Measurements from ENCODE around the gene IL36RN. TPM values are rescaled to one million over a fixed set of nuclear protein-coding genes. Genes with fewer than 3 reads are reported as not detected.

Gene IL36RN
- total RNA-seq, 1 experiment from 2014 or later = not detected

- Histone ChIP-seq H3K27me3 (replicated peaks; ENCODE audit: control insufficient read depth, insufficient read depth, low read length) (no peaks in the 10 kb centered on the region), H3K4me3 (ENCODE audit: low read depth, low read length) (no peak overlapping the region), H3K4me1 (no peaks in the 10 kb centered on the region), H3K9me3 (no peaks in the 10 kb centered on the region), H3K36me3 (ENCODE audit: control insufficient read depth, insufficient read depth, low read length) (no peaks in the 10 kb centered on the region)
- Mint-ChIP-seq H3K27ac (ENCODE audit: unreplicated experiment) (no peak overlapping the region), H3K9me3 (ENCODE audit: unreplicated experiment) (peaks cover 36% of the 10 kb centered on the region), H3K36me3 (ENCODE audit: insufficient read depth, unreplicated experiment) (no peaks in the 10 kb centered on the region), H3K4me3 (ENCODE audit: unreplicated experiment) (no peak overlapping the region), H3K4me1 (ENCODE audit: low read depth, unreplicated experiment) (no peaks in the 10 kb centered on the region), H3K27me3 (ENCODE audit: insufficient read depth, unreplicated experiment) (peaks cover 27% of the 10 kb centered on the region)
- CTCF ChIA-PET = no interaction called here
- POLR2A ChIA-PET = interaction anchor here (0.5 kb wide), 1 partner anchor 373 kb away, joined by 8 read pairs; the partner anchor contains the start of gene SLC20A1
- no peak for DNase-seq
- intact Hi-C loops (cut with micrococcal nuclease; ENCODE audit: unreplicated experiment) = no loop called here
- TF ChIP-seq, protein P1, sequence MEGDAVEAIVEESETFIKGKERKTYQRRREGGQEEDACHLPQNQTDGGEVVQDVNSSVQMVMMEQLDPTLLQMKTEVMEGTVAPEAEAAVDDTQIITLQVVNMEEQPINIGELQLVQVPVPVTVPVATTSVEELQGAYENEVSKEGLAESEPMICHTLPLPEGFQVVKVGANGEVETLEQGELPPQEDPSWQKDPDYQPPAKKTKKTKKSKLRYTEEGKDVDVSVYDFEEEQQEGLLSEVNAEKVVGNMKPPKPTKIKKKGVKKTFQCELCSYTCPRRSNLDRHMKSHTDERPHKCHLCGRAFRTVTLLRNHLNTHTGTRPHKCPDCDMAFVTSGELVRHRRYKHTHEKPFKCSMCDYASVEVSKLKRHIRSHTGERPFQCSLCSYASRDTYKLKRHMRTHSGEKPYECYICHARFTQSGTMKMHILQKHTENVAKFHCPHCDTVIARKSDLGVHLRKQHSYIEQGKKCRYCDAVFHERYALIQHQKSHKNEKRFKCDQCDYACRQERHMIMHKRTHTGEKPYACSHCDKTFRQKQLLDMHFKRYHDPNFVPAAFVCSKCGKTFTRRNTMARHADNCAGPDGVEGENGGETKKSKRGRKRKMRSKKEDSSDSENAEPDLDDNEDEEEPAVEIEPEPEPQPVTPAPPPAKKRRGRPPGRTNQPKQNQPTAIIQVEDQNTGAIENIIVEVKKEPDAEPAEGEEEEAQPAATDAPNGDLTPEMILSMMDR (IDR thresholded peaks at IDR 0.05; ENCODE audit: insufficient read depth in 1 of 2, low read depth in 1 of 2, low read length in 1 of 2, severe bottlenecking in 1 of 2, unreplicated experiment in 1 of 2) = no peak
- BruUV-seq (replicated peaks) = no TSS peak
These were observed 40.5 kb upstream of the IL36RN start for GRCh38 chr2:113018509-113018908.

GRCh38 chr2:113021312-113021711, 37.7 kb upstream of the IL36RN start:
- CTCF ChIA-PET = no interaction called here
- H3K27me3 ChIP-seq (replicated peaks; ENCODE audit: control insufficient read depth, insufficient read depth, low read length) = peaks cover 2% of the 10 kb centered on the region; the same call in 1 of the 2 replicates
- Mint-ChIP-seq H3K36me3 (ENCODE audit: insufficient read depth, unreplicated experiment) (no peaks in the 10 kb centered on the region), H3K9me3 (ENCODE audit: unreplicated experiment) (peaks cover 36% of the 10 kb centered on the region), H3K4me1 (ENCODE audit: low read depth, unreplicated experiment) (no peaks in the 10 kb centered on the region), H3K4me3 (ENCODE audit: unreplicated experiment) (no peak overlapping the region), H3K27ac (ENCODE audit: unreplicated experiment) (no peak overlapping the region), H3K27me3 (ENCODE audit: insufficient read depth, unreplicated experiment) (peaks cover 38% of the 10 kb centered on the region)
- no peaks in the 10 kb centered on the region for H3K36me3 ChIP-seq (ENCODE audit: control insufficient read depth, insufficient read depth, low read length)
- H3K4me3 ChIP-seq (ENCODE audit: low read depth, low read length) = no peak overlapping the region
- no peaks in the 10 kb centered on the region for H3K4me1 ChIP-seq
- TF ChIP-seq, protein P1 (IDR thresholded peaks at IDR 0.05; ENCODE audit: insufficient read depth in 1 of 2, low read depth in 1 of 2, low read length in 1 of 2, severe bottlenecking in 1 of 2, unreplicated experiment in 1 of 2) = no peak
- POLR2A ChIA-PET = no interaction called here
- no TSS peak for BruUV-seq (replicated peaks)
- DNase-seq = no peak
- intact Hi-C loops (cut with micrococcal nuclease; ENCODE audit: unreplicated experiment) = no loop called here
- H3K9me3 ChIP-seq = no peaks in the 10 kb centered on the region

DNA sequence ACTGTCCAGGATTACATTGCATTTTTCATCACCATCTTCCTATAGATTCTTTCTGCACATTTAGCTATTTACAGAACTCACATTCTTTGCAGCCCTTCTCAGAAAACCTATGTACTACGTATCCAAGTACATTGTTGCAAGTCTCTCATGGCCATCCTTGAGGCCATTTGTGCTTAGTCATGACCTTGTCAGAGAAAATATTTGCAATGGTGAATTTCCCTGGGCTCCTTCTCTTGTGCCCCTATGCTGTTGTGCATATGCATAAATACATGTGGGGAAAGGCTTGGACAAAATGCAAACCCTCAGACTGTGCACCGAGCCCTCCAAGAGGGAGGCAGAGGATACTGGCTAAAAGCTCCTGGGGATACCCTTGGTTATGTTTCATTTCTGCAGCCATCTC, 34.2 kb upstream of the IL36RN start:
- no TSS peak for BruUV-seq (replicated peaks)
- H3K36me3 Mint-ChIP-seq (ENCODE audit: insufficient read depth, unreplicated experiment) = no peaks in the 10 kb centered on the region
- CTCF ChIA-PET = no interaction called here
- no peak overlapping the region for H3K4me3 Mint-ChIP-seq (ENCODE audit: unreplicated experiment)
- H3K27me3 ChIP-seq (replicated peaks; ENCODE audit: control insufficient read depth, insufficient read depth, low read length) = peaks cover 5% of the 10 kb centered on the region; the same call in 1 of the 2 replicates
- intact Hi-C loops (cut with micrococcal nuclease; ENCODE audit: unreplicated experiment) = no loop called here
- POLR2A ChIA-PET = no interaction called here
- H3K36me3 ChIP-seq (ENCODE audit: control insufficient read depth, insufficient read depth, low read length) = no peaks in the 10 kb centered on the region
- no peaks in the 10 kb centered on the region for H3K9me3 ChIP-seq
- no peak for DNase-seq
- no peak overlapping the region for H3K4me3 ChIP-seq (ENCODE audit: low read depth, low read length)
- no peaks in the 10 kb centered on the region for H3K4me1 ChIP-seq
- TF ChIP-seq, protein P1 (IDR thresholded peaks at IDR 0.05; ENCODE audit: insufficient read depth in 1 of 2, low read depth in 1 of 2, low read length in 1 of 2, severe bottlenecking in 1 of 2, unreplicated experiment in 1 of 2) = no peak
- H3K9me3 Mint-ChIP-seq (ENCODE audit: unreplicated experiment) = peaks cover 4% of the 10 kb centered on the region
- no peak overlapping the region for H3K27ac Mint-ChIP-seq (ENCODE audit: unreplicated experiment)
- H3K27me3 Mint-ChIP-seq (ENCODE audit: insufficient read depth, unreplicated experiment) = peaks cover 31% of the 10 kb centered on the region
- no peaks in the 10 kb centered on the region for H3K4me1 Mint-ChIP-seq (ENCODE audit: low read depth, unreplicated experiment)

Data from Caco-2 (cell line).